AG04450 (cell line): ENCODE results near the gene GSAP. TPM values are rescaled to one million over a fixed set of nuclear protein-coding genes. Genes with fewer than 3 reads are reported as not detected.

ENCODE experiments used
- polyA plus RNA-seq: library from polyadenylated mRNA; depleted of rRNA; stranded (reverse); fragments of >200 nt; gene quantifications from 2 replicates; pipeline ENCODE4 v1.2.3, GENCODE V29; 2011; rRNA removed

The GSAP gene
- polyA plus RNA-seq, 1 experiment, result 8.9 TPM

Other genes with a start within 250 kb of the GSAP start
- 28.8 TPM in 2 replicates for gene FGL2, start 216.5 kb downstream of the GSAP start, polyA plus RNA-seq
- gene PTPN12, start 120.9 kb upstream of the GSAP start, polyA plus RNA-seq, result 41.4 and 45.3 TPM in 2 replicates